HepG2 (cell line): ENCODE measurements around the gene TFF1. TPM values are rescaled to one million over a fixed set of nuclear protein-coding genes. Genes with fewer than 3 reads are reported as not detected.

Experiments
- polyA plus RNA-seq, 8 experiments: library from polyadenylated mRNA; depleted of rRNA in 3 of 8; stranded (reverse) in 7 of 8; unstranded in 1 of 8; fragments of >200 nt; fragmentation: Illumina TruSeq in 4 of 8; extraction: Trizol in 4 of 8; gene quantifications; 2 replicates each; pipeline versions ENCODE4 v1.2.1 to v1.2.3, GENCODE V29; 2011 to 2016; ENCODE audit warnings: low read depth in 4 of 8, missing spikeins in 1 of 8, mixed read lengths in 1 of 8; ENCODE audit not compliant: insufficient read depth in 1 of 8
- total RNA-seq, 5 experiments: library from RNA; depleted of rRNA; stranded (reverse); fragments of >200 nt; fragmentation: Illumina TruSeq; extraction: Trizol; gene quantifications; 2 replicates each; pipeline ENCODE4 v1.2.3, GENCODE V29; 2016; ENCODE audit warnings: low read depth in 1 of 5

TFF1 gene
- total and polyA plus RNA-seq, 2 of the 13 experiments (the other 11 are each of a cell fraction or from before 2014, with no cell fraction given), result 0.24 to 19.4 TPM

Other genes starting within 250 kb of the TFF1 start
- gene ABCG1, start 147.4 kb downstream of the TFF1 start, total RNA-seq (2016; rRNA removed; fragmentation: Illumina TruSeq; extraction: Trizol), result not detected in 2 replicates
- 0.04 and 0.10 TPM in 2 replicates for gene ABCG1, start 147.4 kb downstream of the TFF1 start, polyA plus RNA-seq (2011; rRNA removed)
- gene TFF3, start 51.1 kb downstream of the TFF1 start, total RNA-seq (2016; rRNA removed; fragmentation: Illumina TruSeq; extraction: Trizol), result 7.9 and 14.2 TPM in 2 replicates
- 26.9 and 27.0 TPM in 2 replicates for gene TFF3, start 51.1 kb downstream of the TFF1 start, polyA plus RNA-seq (2011; rRNA removed)
- gene TFF2, start 15.5 kb downstream of the TFF1 start, total RNA-seq (2016; rRNA removed; fragmentation: Illumina TruSeq; extraction: Trizol), result not detected in 2 replicates
- 1.5 and 1.6 TPM in 2 replicates for gene TFF2, start 15.5 kb downstream of the TFF1 start, polyA plus RNA-seq (2011; rRNA removed)
- gene TMPRSS3, start 29.5 kb upstream of the TFF1 start, total RNA-seq (2016; rRNA removed; fragmentation: Illumina TruSeq; extraction: Trizol), result 2.8 and 3.5 TPM in 2 replicates
- gene TMPRSS3, start 29.5 kb upstream of the TFF1 start, polyA plus RNA-seq (2011; rRNA removed), result 16.9 and 17.8 TPM in 2 replicates
- gene UBASH3A, start 37.4 kb upstream of the TFF1 start, total RNA-seq (2016; rRNA removed; fragmentation: Illumina TruSeq; extraction: Trizol), result not detected in 2 replicates
- 0.03 TPM in 1 of 2 replicates, not detected in the other for gene UBASH3A, start 37.4 kb upstream of the TFF1 start, polyA plus RNA-seq (2011; rRNA removed)
- not detected in 2 replicates for gene RSPH1, start 129.7 kb upstream of the TFF1 start, total RNA-seq (2016; rRNA removed; fragmentation: Illumina TruSeq; extraction: Trizol)
- gene RSPH1, start 129.7 kb upstream of the TFF1 start, polyA plus RNA-seq (2011; rRNA removed), result not detected in 2 replicates
- gene SLC37A1, start 147.3 kb upstream of the TFF1 start, total RNA-seq (2016; rRNA removed; fragmentation: Illumina TruSeq; extraction: Trizol), result 0.17 and 0.40 TPM in 2 replicates
- 0.14 and 0.22 TPM in 2 replicates for gene SLC37A1, start 147.3 kb upstream of the TFF1 start, polyA plus RNA-seq (2011; rRNA removed)